Peyer's patch (tissue), 4 donors: ENCODE data around the gene WRNIP1.

Experiments used
- CTCF ChIP-seq, 6 experiments: fragments of 450-650 bp in 4 of 6; fragments of 200-600 bp in 2 of 6; sonication (generic) in 1 of 6; IDR thresholded peaks; one replicate each; pipeline ENCODE4 v1.5.1; 2017 to 2019; ENCODE audit warnings: antibody characterized with exemption in 6 of 6, mild to moderate bottlenecking in 3 of 6, moderate library complexity in 1 of 6
- POLR2A ChIP-seq, 2 donors: fragments of 450-650 bp; IDR thresholded peaks; one replicate each; pipeline ENCODE4 v1.5.1; 2017; ENCODE audit warnings: antibody characterized with exemption in 2 of 2, mild to moderate bottlenecking in 2 of 2, moderate library complexity in 2 of 2

DNA sequence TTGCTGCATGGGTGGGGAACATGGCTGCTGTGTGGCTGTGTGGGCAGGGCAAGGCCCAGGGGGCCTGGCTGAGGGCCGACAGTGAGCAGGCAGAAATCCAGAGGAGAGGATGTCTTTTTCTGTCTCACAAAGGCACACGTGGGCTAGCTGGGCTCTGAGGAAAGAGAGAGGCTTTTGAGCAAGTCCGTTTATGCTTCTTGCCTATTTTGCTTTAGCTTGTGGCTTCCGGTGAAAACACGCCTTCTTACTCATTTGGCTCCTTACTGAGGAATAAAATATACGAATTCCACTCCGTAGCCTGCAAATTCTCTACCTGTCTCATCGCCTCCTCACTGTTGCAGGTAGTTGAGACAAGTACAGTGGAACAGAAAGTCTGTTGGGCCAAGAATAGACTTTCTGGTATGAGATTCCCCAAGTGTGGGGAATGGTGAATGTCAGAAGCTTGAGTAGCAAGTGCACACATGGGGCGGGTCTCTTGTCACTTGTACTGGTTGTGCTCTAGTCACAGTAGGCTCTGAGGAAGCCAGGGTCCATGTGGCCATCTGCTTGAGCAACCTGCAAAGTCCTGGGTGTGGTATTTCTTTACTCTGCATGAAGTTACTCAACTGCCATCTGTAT is 28.4 kb downstream of the WRNIP1 start:
- TF ChIP-seq CTCF (IDR thresholded peaks at IDR 0.05) (no peak), POLR2A (IDR thresholded peaks at IDR 0.05) (no peak)
